T-helper 22 cell (primary cell): Measurements from ENCODE around the gene ARSB.
"Not testable (repeated sequence)": the region's sequence is repeated elsewhere in the genome, so short reads cannot be mapped to it uniquely, and the experiment has no call there.

ENCODE experiments used
- DNase-seq: peaks from one replicate; pipeline ENCODE4 v3.0.0-alpha.2; 2020; ENCODE audit warnings: low read depth

Gene ARSB

GRCh38 chr5:78993165-78993564, 8.1 kb upstream of the ARSB start:
- no peak for DNase-seq

GRCh38 chr5:78992146-78992545, 7.0 kb upstream of the ARSB start:
- DNase-seq: no peak

- DNase-seq: no peak
Measured at GRCh38 chr5:78989080-78989479, 4.0 kb upstream of the ARSB start.

GRCh38 chr5:78985725-78986223, 664 bp upstream of the ARSB start:
- peak; percentile 5 for DNase-seq

GRCh38 chr5:78984439-78985115, 533 bp downstream of the ARSB start:
- peak; percentile 59 for DNase-seq

GRCh38 chr5:78983601-78984438, 1.3 kb downstream of the ARSB start:
- no peak for DNase-seq

- DNase-seq: not testable (repeated sequence)
Measured at GRCh38 chr5:78983194-78983593, 1.9 kb downstream of the ARSB start.

GRCh38 chr5:78979909-78980308, 5.2 kb downstream of the ARSB start:
- DNase-seq: no peak

GRCh38 chr5:78979117-78979742, 5.9 kb downstream of the ARSB start:
- no peak for DNase-seq

- DNase-seq: no peak
Measured at GRCh38 chr5:78975035-78975434, 10.1 kb downstream of the ARSB start.

- DNase-seq: no peak
Measured at GRCh38 chr5:78974601-78975000, 10.5 kb downstream of the ARSB start.

GRCh38 chr5:78974011-78974410, 11.1 kb downstream of the ARSB start:
- no peak for DNase-seq

- no peak for DNase-seq
Measured at GRCh38 chr5:78972654-78973428, 12.3 kb downstream of the ARSB start.

- DNase-seq: no peak
Measured at GRCh38 chr5:78971998-78972397, 13.1 kb downstream of the ARSB start.

GRCh38 chr5:78968781-78969180, 16.3 kb downstream of the ARSB start:
- no peak for DNase-seq

GRCh38 chr5:78964889-78965288, 20.2 kb downstream of the ARSB start:
- no peak for DNase-seq

GRCh38 chr5:78961743-78962142, 23.4 kb downstream of the ARSB start:
- no peak for DNase-seq

- DNase-seq: no peak
Measured at GRCh38 chr5:78959767-78960166, 25.3 kb downstream of the ARSB start.

- DNase-seq: no peak
Measured at GRCh38 chr5:78958672-78959445, 26.3 kb downstream of the ARSB start.

GRCh38 chr5:78956901-78957300, 28.2 kb downstream of the ARSB start:
- no peak for DNase-seq

- no peak for DNase-seq
Measured at GRCh38 chr5:78953092-78953800, 31.9 kb downstream of the ARSB start.
